Measurements from ENCODE around the gene SLC35D3.
"Not testable (repeated sequence)": the region's sequence is repeated elsewhere in the genome, so short reads cannot be mapped to it uniquely, and the experiment has no call there.

SLC35D3 gene

GRCh38 chr6:136964398-136964797, 42.3 kb downstream of the SLC35D3 start:
- no peak for DNase-seq (ENCODE audit: low spot score)

- peak; percentile 83 for DNase-seq (ENCODE audit: low spot score)
These were observed 46.0 kb downstream of the SLC35D3 start for GRCh38 chr6:136967876-136968752.

GRCh38 chr6:136968837-136969236, 46.7 kb downstream of the SLC35D3 start:
- no peak for DNase-seq (ENCODE audit: low spot score)

GRCh38 chr6:136969433-136969832, 47.3 kb downstream of the SLC35D3 start:
- DNase-seq (ENCODE audit: low spot score) = no peak

GRCh38 chr6:136969930-136970329, 47.8 kb downstream of the SLC35D3 start:
- no peak for DNase-seq (ENCODE audit: low spot score)

- no peak for DNase-seq (ENCODE audit: low spot score)
These were observed 49.5 kb downstream of the SLC35D3 start for GRCh38 chr6:136971609-136972008.

- DNase-seq (ENCODE audit: low spot score) = not testable (repeated sequence)
These were observed 51.7 kb downstream of the SLC35D3 start for GRCh38 chr6:136973781-136974180.

All from COLO829 (cell line).